GM06990 (cell line): ENCODE data around the gene THOP1.
"Not testable (repeated sequence)": the region's sequence is repeated elsewhere in the genome, so short reads cannot be mapped to it uniquely, and the experiment has no call there.

ENCODE experiments used
- DNase-seq: peaks from one replicate; pipeline ENCODE4 v3.0.0-alpha.2; 2011; ENCODE audit not compliant: insufficient read length; ENCODE audit errors: extremely low read depth
- H3K27me3 ChIP-seq: replicated peaks from 2 replicates; pipeline ENCODE4 v1.6.0; 2011; ENCODE audit warnings: low read length; ENCODE audit not compliant: control insufficient read depth, insufficient read depth
- H3K36me3 ChIP-seq: 2 replicates; pipeline ENCODE4 v1.5.1; 2011; ENCODE audit warnings: low read length; ENCODE audit not compliant: control insufficient read depth, insufficient read depth
- H3K4me3 ChIP-seq: replicated peaks from 2 replicates; pipeline ENCODE4 v1.5.1; 2011; ENCODE audit warnings: low read depth, mild to moderate bottlenecking, control low read depth, low read length
- CTCF ChIP-seq: IDR thresholded peaks from 2 replicates; pipeline ENCODE4 v1.5.1; 2011; ENCODE audit warnings: low read length, control low read depth, mild to moderate bottlenecking, inconsistent platforms; ENCODE audit not compliant: insufficient read depth, poor library complexity, severe bottlenecking

The THOP1 gene

GRCh38 chr19:2816641-2817040, 31.3 kb downstream of the THOP1 start:
- H3K27me3 ChIP-seq: no peaks in the 10 kb centered on the region
- H3K36me3 ChIP-seq: peaks cover 11% of the 10 kb centered on the region
- no peak for DNase-seq

DNA sequence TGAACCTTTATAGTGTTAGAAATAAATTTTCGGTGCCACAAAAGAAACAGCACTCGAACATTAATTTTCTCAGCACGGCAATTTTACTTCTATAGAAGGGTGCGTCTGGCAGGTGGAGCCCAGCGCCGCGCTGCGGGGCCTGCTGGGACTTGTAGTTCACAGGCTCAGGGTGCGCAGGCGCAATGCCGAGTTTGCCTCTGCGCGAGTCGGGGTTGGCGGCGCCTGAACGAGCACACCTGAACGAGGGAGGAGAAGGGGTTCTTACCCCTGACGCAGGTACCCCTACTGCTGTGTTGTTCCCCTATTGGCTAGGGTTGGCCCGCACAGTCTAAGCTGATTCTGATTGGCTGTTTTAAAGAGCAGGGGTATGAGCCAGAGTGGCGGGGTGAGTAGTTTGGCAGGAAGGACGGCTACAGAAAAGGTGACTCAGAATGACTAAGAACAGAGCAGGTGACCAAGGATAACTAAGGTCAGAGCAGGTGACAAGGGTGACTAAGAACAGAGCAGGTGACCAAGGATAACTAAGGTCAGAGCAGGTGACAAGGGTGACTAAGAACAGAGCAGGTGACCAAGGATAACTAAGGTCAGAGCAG, 32.0 kb downstream of the THOP1 start:
- not testable (repeated sequence) for H3K27me3 ChIP-seq, H3K4me3 ChIP-seq, H3K36me3 ChIP-seq, DNase-seq

More at GRCh38 chr19:2816641-2817040, 31.3 kb downstream of the THOP1 start:
- TF ChIP-seq CTCF: no peak
- no peak overlapping the region for H3K4me3 ChIP-seq

GRCh38 chr19:2819540-2820111, 34.3 kb downstream of the THOP1 start, which contains the start of gene ZNF554:
TSS of gene ZNF554 (plus strand) at chr19:2819868. CDS start at chr19:2820072, 204 bp downstream.
- DNase-seq: peak; percentile 92
- peak; percentile 99 for TF ChIP-seq CTCF
- no peaks in the 10 kb centered on the region for H3K27me3 ChIP-seq
- H3K4me3 ChIP-seq: peak within 1 kb of the TSS; percentile 70
- H3K36me3 ChIP-seq: peaks cover 3% of the 10 kb centered on the region

- Histone ChIP-seq H3K4me3 (peak overlapping the region; percentile 70), H3K36me3 (peaks cover 2% of the 10 kb centered on the region), H3K27me3 (no peaks in the 10 kb centered on the region)
- no peak for TF ChIP-seq CTCF
- no peak for DNase-seq
These were observed 34.9 kb downstream of the THOP1 start for GRCh38 chr19:2820112-2820702.

GRCh38 chr19:2822846-2823245, 37.5 kb downstream of the THOP1 start:
- Histone ChIP-seq H3K36me3 (no peaks in the 10 kb centered on the region), H3K27me3 (no peaks in the 10 kb centered on the region), H3K4me3 (no peak overlapping the region)
- TF ChIP-seq CTCF: no peak
- no peak for DNase-seq

GRCh38 chr19:2823646-2824045, 38.3 kb downstream of the THOP1 start:
- no peaks in the 10 kb centered on the region for H3K36me3 ChIP-seq
- DNase-seq: no peak
- no peak for TF ChIP-seq CTCF
- no peak overlapping the region for H3K4me3 ChIP-seq
- H3K27me3 ChIP-seq: no peaks in the 10 kb centered on the region
